H1 (cell line): ENCODE measurements around the gene TKFC. TPM values are rescaled to one million over a fixed set of nuclear protein-coding genes. Genes with fewer than 3 reads are reported as not detected.

ENCODE experiments used
- ASH2L ChIP-seq: fragments of 200-600, 300-600 bp; sonication (generic); IDR thresholded peaks from one replicate; pipeline ENCODE4 v1.7.1; 2017; ENCODE audit warnings: low read length
- BCL11A ChIP-seq, 2 experiments: IDR thresholded peaks; one replicate each; pipeline ENCODE4 v1.6.1; 2011; ENCODE audit warnings: low read depth in 2 of 2, low read length in 2 of 2, mild to moderate bottlenecking in 2 of 2
- CHD1 ChIP-seq: IDR thresholded peaks from 2 replicates; pipeline ENCODE4 v1.6.1; 2012; ENCODE audit warnings: low read depth, low read length, improper control_type of control experiment
- EGR1 ChIP-seq: IDR thresholded peaks from 2 replicates; pipeline ENCODE4 v1.6.1; 2011; ENCODE audit warnings: low read depth, low read length, borderline replicate concordance
- POLR2AphosphoS5 ChIP-seq: IDR thresholded peaks from 2 replicates; pipeline ENCODE4 v1.6.1; 2011; ENCODE audit warnings: low read depth, low read length
- TAF1 ChIP-seq: IDR thresholded peaks from 2 replicates; pipeline ENCODE4 v1.6.1; 2011; ENCODE audit warnings: mild to moderate bottlenecking, low read depth, low read length
- TCF12 ChIP-seq: IDR thresholded peaks from 2 replicates; pipeline ENCODE4 v1.6.1; 2011; ENCODE audit warnings: low read depth, mild to moderate bottlenecking, low read length
- ZNF274 ChIP-seq: IDR thresholded peaks from 2 replicates; pipeline ENCODE4 v1.7.0; 2012; ENCODE audit warnings: low read length, borderline replicate concordance; ENCODE audit errors: extremely low read depth
- polyA plus RNA-seq, 7 experiments: library from polyadenylated mRNA; depleted of rRNA in 3 of 7; stranded (reverse) in 5 of 7; unstranded in 2 of 7; fragments of >200 nt in 5 of 7; fragments of 200-250 nt in 2 of 7; gene quantifications; 1 replicate in 5 of 7; 2 replicates in 1 of 7; 4 replicates in 1 of 7; pipeline versions ENCODE4 v1.2.1 to v1.2.3, GENCODE V29; 2011 to 2013; ENCODE audit warnings: missing spikeins in 2 of 7, mixed read lengths in 2 of 7
- total RNA-seq: library from RNA; stranded (reverse); fragmentation: NEBNext Ultra II Directional; extraction: Animal tissue kit (Norgen Biotek cat#: 25700); gene quantifications from 2 replicates; pipeline ENCODE4 v1.2.1, GENCODE V29; 2021

The TKFC gene
- total and polyA plus RNA-seq, 2 of the 8 experiments (the other 6 are each of a cell fraction or from before 2014, with no cell fraction given): 53.5 to 55.0 TPM

DNA sequence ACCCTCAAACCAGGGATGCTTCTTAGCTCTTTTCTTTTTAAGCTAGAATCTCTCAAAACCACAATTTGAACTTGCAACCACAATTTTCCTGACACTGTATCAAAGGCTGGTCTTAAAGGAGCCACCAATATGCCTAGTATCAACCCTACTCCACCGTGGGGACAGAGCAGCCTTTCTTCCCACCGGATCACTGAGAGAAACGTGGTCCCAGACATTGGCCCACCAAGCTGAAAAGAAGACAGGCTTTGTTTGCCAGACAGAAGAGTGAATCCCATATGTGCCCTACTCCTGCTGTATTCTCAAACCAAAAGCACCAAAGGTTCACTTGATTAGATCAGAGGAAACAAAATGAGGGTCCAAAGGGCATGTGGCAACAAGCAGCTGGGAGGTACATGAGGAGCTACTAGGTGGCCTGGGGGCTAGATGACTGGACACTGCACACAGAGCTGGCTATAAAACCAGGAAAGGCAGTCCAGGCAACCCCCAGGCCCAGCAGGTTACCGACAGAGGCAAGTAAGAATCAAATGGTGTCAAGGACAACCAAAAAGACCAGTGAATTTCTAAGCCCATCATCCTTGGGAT is 34.3 kb upstream of the TKFC start (continued):
- no peak for TF ChIP-seq ASH2L
- TF ChIP-seq TAF1: no peak
- no peak for TF ChIP-seq BCL11A (IDR thresholded peaks at IDR 0.05; ENCODE audit: low read depth in 2 of 2, low read length in 2 of 2)
- no peak for TF ChIP-seq EGR1
- no peak for TF ChIP-seq ZNF274
- TF ChIP-seq CHD1: no peak
- no peak for TF ChIP-seq POLR2AphosphoS5
- no peak for TF ChIP-seq TCF12
